ENCODE measurements around the gene CACNA1F. TPM values are rescaled to one million over a fixed set of nuclear protein-coding genes. Genes with fewer than 3 reads are reported as not detected.

CACNA1F gene
- total RNA-seq, 2 donors from 2014 or later: 0.70 to 2.0 TPM

GRCh38 chrX:49164589-49165360, 68.4 kb downstream of the CACNA1F start:
- ATAC-seq: no peak
- intact Hi-C loops (cut with DNase I, micrococcal nuclease): no loop called here
- DNase-seq: no peak

DNA sequence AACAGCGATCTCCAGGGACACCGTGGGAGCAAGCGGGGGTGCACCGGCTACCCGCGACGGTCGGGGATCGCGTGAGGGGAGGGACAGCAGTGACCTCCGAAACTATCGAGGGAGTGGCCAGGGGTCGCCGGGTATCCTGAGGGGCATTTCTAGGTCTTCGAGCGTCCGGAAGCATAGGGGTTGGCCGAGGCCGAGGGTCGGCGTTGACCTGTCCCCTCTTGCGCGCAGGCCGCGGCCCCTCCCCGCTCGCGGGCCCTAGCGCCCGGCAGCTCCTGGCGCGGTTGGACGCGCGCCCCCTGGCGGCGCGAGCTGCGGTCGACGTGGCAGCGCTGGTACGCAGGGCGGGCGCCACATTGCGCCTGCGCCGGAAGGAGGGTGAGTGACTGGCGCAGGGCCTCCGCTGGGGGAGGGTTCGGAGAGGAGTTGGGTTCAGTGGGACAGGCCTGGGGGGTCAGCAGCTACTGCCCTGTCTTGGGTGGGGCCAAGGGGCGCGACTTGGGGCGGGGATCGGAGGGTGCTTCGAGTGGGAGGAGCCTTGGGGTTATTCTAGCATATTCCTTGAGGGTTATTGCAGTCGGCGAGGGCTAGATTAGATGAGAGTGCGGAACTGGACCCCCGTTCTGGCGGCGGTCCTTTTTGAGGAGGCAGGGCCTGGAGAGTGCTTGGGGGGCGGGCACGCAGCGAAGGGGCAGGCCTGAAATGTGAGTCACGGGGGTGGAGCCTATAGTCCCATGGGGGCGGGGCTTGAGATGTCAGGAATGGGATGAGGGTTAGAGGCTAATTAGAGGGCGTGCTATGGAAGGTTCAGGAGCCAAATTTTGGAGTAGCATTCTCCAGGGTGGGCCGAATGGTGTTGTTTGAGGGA, 69.4 kb downstream of the CACNA1F start:
- ATAC-seq (peak; percentile 64), DNase-seq (peak; percentile 87 to 88)
- intact Hi-C loops (cut with DNase I, micrococcal nuclease): no loop called here

- ATAC-seq: no peak
- no peak for DNase-seq
- intact Hi-C loops (cut with DNase I, micrococcal nuclease): no loop called here
Measured at GRCh38 chrX:49162620-49163019, 70.5 kb downstream of the CACNA1F start, which contains the start of gene MAGIX. TSS of gene MAGIX (plus strand) at chrX:49162758. CDS start at chrX:49162890, 132 bp downstream.

DNA sequence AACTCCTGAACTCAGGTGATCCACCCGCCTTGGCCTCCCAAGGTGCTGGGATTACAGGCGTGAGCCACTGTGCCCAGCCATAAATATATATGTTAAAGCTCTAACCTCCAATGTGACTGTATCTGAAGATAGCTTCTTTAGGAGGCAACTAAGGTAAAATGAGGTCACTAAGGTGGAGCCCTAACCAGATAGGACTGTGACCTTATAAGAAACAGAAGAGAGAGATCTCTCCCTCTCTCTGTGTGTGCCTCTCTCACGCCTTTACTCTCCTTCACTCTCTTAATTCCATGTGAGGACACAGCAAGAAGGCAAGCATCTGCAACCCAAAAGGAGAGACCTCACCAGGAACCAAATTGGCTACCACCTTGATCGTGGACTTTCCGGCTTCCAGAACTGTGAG, 71.5 kb downstream of the CACNA1F start:
- no peak for ATAC-seq
- intact Hi-C loops (cut with DNase I, micrococcal nuclease): no loop called here
- DNase-seq: no peak

DNA sequence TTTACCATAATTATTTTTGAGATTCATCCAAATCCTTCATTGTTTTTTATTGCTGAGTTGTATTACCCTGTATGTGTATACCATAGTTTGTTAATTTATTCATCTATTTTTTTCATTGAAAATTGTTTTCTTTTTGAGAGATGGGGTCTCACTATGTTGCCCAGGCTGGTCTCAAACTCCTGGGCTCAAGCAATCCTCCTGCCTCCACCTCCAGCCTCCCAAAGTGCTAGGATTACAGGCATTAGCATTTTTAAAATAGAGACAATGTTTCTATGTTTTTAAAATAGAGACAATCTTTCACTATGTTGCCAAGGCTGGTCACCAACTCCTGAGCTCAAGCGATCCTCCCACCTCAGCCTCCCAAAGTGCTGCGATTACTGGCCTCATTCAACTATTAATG, 72.2 kb downstream of the CACNA1F start:
- ATAC-seq (no peak), DNase-seq (no peak)
- intact Hi-C loops (cut with DNase I, micrococcal nuclease): no loop called here

- intact Hi-C loops (cut with DNase I, micrococcal nuclease): no loop called here
- ATAC-seq: no peak
- no peak for DNase-seq
Measured at GRCh38 chrX:49157194-49157593, 75.9 kb downstream of the CACNA1F start.

DNA sequence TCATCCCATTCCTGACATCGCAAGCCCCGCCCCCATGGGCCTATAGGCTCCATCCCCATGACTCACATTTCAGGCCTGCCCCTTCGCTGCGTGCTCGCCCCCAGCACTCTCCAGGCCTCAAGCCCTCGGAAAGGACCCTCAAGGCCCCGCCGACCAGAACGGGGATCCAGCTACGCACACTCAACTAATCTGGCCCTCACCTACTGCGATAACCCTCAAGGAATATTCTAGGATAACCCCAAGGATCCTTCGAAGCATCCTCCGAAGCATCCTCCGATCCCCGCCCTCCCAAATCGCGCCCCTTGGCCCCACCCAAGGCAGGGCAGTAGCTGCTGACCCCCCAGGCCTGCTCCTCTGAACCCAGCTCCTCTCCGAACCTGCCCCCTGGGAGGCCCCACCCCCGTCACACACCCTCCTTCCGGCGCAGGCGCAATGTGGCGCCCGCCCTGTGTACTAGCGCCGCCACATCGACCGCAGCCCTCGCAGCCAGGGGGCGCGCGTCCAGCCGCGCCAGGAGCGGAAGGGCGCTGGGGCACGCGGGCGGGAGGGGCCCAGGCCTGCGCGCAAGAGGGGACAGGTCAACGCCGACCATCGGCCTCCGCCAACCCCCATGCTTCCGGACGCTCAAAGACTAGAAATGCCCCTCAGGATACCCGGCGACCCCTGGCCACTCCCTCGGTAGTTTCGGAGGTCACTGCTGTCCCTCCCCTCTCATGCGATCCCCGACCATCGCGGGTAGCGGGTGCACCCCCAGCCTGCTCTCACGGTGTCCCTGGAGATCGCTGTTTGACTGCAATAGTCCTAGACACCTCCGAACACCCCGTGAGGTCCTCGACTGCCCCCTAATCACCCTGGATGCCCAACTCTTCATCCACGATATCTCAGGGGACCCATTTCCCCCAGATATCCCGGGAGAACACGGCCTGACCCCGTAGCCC, 77.0 kb downstream of the CACNA1F start:
- peak; percentile 90 to 91 for DNase-seq
- ATAC-seq: peak; percentile 90
- intact Hi-C loops (cut with DNase I, micrococcal nuclease): no loop called here

- DNase-seq: peak; percentile 67 to 80
- ATAC-seq: peak; percentile 74
- intact Hi-C loops (cut with DNase I, micrococcal nuclease): no loop called here
Measured at GRCh38 chrX:49155243-49155899, 77.8 kb downstream of the CACNA1F start.

Other genes starting within 250 kb of the CACNA1F start
- gene GRIPAP1, start 231.1 kb downstream of the CACNA1F start, total RNA-seq: 10 to 100 TPM; 37.1 to 45.0 TPM
- gene TFE3, start 190.0 kb downstream of the CACNA1F start, total RNA-seq: 10 to 100 TPM; 23.2 to 26.6 TPM
- 10 to 100 TPM; 15.0 to 15.7 TPM for gene CCDC120, start 174.3 kb downstream of the CACNA1F start, total RNA-seq
- 1 to 10 TPM; 4.2 to 5.9 TPM for gene PRAF2, start 159.3 kb downstream of the CACNA1F start, total RNA-seq
- gene WDR45, start 153.5 kb downstream of the CACNA1F start, total RNA-seq: 10 to 100 TPM; 39.7 to 57.7 TPM
- gene GPKOW, start 109.6 kb downstream of the CACNA1F start, total RNA-seq: 10 to 100 TPM; 21.7 to 23.8 TPM
- gene MAGIX, start 70.6 kb downstream of the CACNA1F start, total RNA-seq: 10 to 100 TPM; 13.9 to 15.7 TPM
- 100 to 1,000 TPM; 140 to 142 TPM for gene PLP2, start 61.4 kb downstream of the CACNA1F start, total RNA-seq
- gene PRICKLE3, start 47.0 kb downstream of the CACNA1F start, total RNA-seq: 10 to 100 TPM; 11.5 to 15.1 TPM
- gene SYP, start 33.1 kb downstream of the CACNA1F start, total RNA-seq: 1 to 10 TPM; 4.6 to 6.9 TPM
- gene CCDC22, start 2.1 kb upstream of the CACNA1F start, total RNA-seq: 10 to 100 TPM; 14.3 to 16.9 TPM
- under 1 TPM in 1 of 2 donors, not detected in 1; 0.14 TPM for gene FOXP3, start 31.4 kb upstream of the CACNA1F start, total RNA-seq
- gene PPP1R3F, start 36.5 kb upstream of the CACNA1F start, total RNA-seq: 1 to 10 TPM; 1.9 to 2.5 TPM
- not detected for gene GAGE10, start 70.3 kb upstream of the CACNA1F start, total RNA-seq
- gene GAGE12J, start 88.7 kb upstream of the CACNA1F start, total RNA-seq: not detected
- not detected for gene GAGE13, start 98.2 kb upstream of the CACNA1F start, total RNA-seq